ENCODE measurements around the gene MT1A.

The MT1A gene

GRCh38 chr16:56632156-56632847 is 6.2 kb upstream of the MT1A start, which contains the start of gene MT1M:
Gene MT1M, plus strand, starts transcription at chr16:56632659. Its CDS starts 73 bp downstream, at chr16:56632732.
- DNase-seq (ENCODE audit: low read depth) = no peak

GRCh38 chr16:56632848-56633365 is 5.6 kb upstream of the MT1A start:
- no peak for DNase-seq (ENCODE audit: low read depth)

GRCh38 chr16:56633535-56633934 is 4.9 kb upstream of the MT1A start:
- no peak for DNase-seq (ENCODE audit: low read depth)

- no peak for DNase-seq (ENCODE audit: low read depth)
These were observed 3.6 kb upstream of the MT1A start for GRCh38 chr16:56634715-56635440.

- no peak for DNase-seq (ENCODE audit: low read depth)
These were observed 3.0 kb upstream of the MT1A start for GRCh38 chr16:56635441-56635967.

GRCh38 chr16:56636616-56637413 is 1.7 kb upstream of the MT1A start:
- no peak for DNase-seq (ENCODE audit: low read depth)

- DNase-seq (ENCODE audit: low read depth) = no peak
These were observed 579 bp downstream of the MT1A start for GRCh38 chr16:56639045-56639444.

- DNase-seq (ENCODE audit: low read depth) = no peak
These were observed 1.6 kb downstream of the MT1A start for GRCh38 chr16:56640076-56640475.

- DNase-seq (ENCODE audit: low read depth) = no peak
These were observed 2.7 kb downstream of the MT1A start for GRCh38 chr16:56641166-56641565.

- DNase-seq (ENCODE audit: low read depth) = no peak
These were observed 4.8 kb downstream of the MT1A start for GRCh38 chr16:56643080-56643778.

GRCh38 chr16:56643833-56644232 is 5.4 kb downstream of the MT1A start:
- DNase-seq (ENCODE audit: low read depth) = no peak

GRCh38 chr16:56645311-56645710 is 6.8 kb downstream of the MT1A start:
- no peak for DNase-seq (ENCODE audit: low read depth)

- DNase-seq (ENCODE audit: low read depth) = no peak
These were observed 7.4 kb downstream of the MT1A start for GRCh38 chr16:56645838-56646237.

GRCh38 chr16:56647641-56648431 is 9.4 kb downstream of the MT1A start:
- no peak for DNase-seq (ENCODE audit: low read depth)

- no peak for DNase-seq (ENCODE audit: low read depth)
These were observed 10.8 kb downstream of the MT1A start for GRCh38 chr16:56649271-56649670.

- DNase-seq (ENCODE audit: low read depth) = no peak
These were observed 11.4 kb downstream of the MT1A start for GRCh38 chr16:56649820-56650219.

- DNase-seq (ENCODE audit: low read depth) = no peak
These were observed 13.1 kb downstream of the MT1A start, which contains the start of gene MT1B for GRCh38 chr16:56651586-56651985. Gene MT1B, plus strand, starts transcription at chr16:56651886. Its CDS starts 68 bp downstream, at chr16:56651954.

- no peak for DNase-seq (ENCODE audit: low read depth)
These were observed 14.1 kb downstream of the MT1A start for GRCh38 chr16:56652600-56652999.

- no peak for DNase-seq (ENCODE audit: low read depth)
These were observed 14.8 kb downstream of the MT1A start for GRCh38 chr16:56653218-56653617.

GRCh38 chr16:56657555-56658326 is 19.3 kb downstream of the MT1A start, which contains the start of gene MT1F:
Gene MT1F, plus strand, starts transcription at chr16:56657959. Its CDS starts 100 bp downstream, at chr16:56658059.
- no peak for DNase-seq (ENCODE audit: low read depth)

Data from HS-5 (cell line).